AG09319 (cell line): ENCODE results near the gene FIGLA.
"Not testable (repeated sequence)": the region's sequence is repeated elsewhere in the genome, so short reads cannot be mapped to it uniquely, and the experiment has no call there.

Source experiments
- DNase-seq: peaks from one replicate; pipeline ENCODE4 v3.0.0-alpha.2; 2010; ENCODE audit warnings: low read depth; ENCODE audit errors: extremely low read depth
- TF ChIP-seq, protein P1 (sequence below): IDR thresholded peaks from 2 replicates; pipeline ENCODE4 v1.5.1; 2011; ENCODE audit warnings: low read depth, mild to moderate bottlenecking, inconsistent platforms, low read length, moderate library complexity

The FIGLA gene

DNA sequence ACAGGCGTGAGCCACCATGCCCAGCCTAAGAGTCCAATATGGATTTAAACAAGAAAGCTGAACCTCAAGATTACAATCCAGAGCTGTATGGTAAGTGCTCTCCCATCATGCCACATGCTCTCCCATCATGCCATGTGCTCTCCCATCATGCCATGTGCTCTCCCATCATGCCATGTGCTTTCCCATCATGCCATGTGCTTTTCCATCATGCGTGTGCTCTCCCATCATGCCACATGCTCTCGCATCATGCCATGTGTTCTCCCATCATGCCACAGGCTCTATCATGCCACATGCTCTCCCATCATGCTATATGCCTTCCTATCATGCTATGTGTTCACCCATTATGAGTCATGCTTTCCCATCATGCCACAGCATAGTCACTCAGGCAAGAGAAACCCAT lies 43.2 kb downstream of the FIGLA start:
- TF ChIP-seq, protein P1, sequence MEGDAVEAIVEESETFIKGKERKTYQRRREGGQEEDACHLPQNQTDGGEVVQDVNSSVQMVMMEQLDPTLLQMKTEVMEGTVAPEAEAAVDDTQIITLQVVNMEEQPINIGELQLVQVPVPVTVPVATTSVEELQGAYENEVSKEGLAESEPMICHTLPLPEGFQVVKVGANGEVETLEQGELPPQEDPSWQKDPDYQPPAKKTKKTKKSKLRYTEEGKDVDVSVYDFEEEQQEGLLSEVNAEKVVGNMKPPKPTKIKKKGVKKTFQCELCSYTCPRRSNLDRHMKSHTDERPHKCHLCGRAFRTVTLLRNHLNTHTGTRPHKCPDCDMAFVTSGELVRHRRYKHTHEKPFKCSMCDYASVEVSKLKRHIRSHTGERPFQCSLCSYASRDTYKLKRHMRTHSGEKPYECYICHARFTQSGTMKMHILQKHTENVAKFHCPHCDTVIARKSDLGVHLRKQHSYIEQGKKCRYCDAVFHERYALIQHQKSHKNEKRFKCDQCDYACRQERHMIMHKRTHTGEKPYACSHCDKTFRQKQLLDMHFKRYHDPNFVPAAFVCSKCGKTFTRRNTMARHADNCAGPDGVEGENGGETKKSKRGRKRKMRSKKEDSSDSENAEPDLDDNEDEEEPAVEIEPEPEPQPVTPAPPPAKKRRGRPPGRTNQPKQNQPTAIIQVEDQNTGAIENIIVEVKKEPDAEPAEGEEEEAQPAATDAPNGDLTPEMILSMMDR: no peak
- DNase-seq: no peak

- no peak for DNase-seq
- TF ChIP-seq, protein P1: no peak
Observed at GRCh38 chr2:70746094-70746974, 44.1 kb downstream of the FIGLA start.

- TF ChIP-seq, protein P1: no peak
- no peak for DNase-seq
Observed at GRCh38 chr2:70745276-70745825, 45.1 kb downstream of the FIGLA start.

DNA sequence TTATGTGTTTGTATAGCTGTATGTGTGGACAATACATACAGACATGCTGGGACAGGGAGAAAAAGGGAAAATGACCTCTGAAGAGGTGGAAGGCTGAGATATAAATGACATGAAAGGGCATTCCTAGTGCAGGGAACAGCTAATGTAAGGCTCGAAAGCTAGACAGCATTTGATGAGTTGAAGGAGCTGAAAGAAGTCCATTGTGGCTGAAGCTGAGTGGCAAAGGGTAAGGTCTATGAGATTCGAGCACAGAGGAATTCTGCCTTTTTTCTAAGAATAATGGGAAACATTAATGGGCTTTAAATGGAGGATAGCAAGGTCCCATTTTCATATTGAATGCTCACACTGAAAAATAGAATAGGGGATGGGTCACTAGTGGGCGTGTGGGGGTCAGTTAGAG lies 46.0 kb downstream of the FIGLA start:
- TF ChIP-seq, protein P1: no peak
- DNase-seq: no peak

- no peak for DNase-seq
Observed at GRCh38 chr2:70743677-70744076, 46.8 kb downstream of the FIGLA start.

GRCh38 chr2:70743068-70743467 lies 47.4 kb downstream of the FIGLA start:
- no peak for DNase-seq
- TF ChIP-seq, protein P1: no peak

More at GRCh38 chr2:70743677-70744076, 46.8 kb downstream of the FIGLA start:
- TF ChIP-seq, protein P1: no peak

DNA sequence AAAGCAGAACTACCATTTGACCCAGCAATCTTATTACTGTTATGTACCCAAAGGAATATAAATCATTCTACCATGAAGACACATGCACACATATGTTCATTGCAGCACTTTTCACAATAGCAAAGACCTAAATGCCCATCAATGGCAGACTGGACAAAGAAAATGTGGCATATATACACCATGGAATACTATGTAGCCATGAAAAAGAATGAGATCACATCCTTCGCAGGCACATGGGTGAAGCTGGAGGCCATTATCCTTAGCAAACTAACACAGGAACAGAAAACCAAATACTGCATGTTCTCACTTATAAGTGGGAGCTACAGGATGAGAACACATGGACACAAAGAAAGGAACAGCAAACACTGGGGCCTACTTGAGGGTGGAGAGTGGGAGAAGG lies 51.0 kb downstream of the FIGLA start:
- not testable (repeated sequence) for DNase-seq
